HG03066 (cell line): ENCODE measurements around the gene XRRA1.
"Not testable (repeated sequence)": the region's sequence is repeated elsewhere in the genome, so short reads cannot be mapped to it uniquely, and the experiment has no call there.

ENCODE experiments used
- ATAC-seq: cut with Tn5 transposase; IDR thresholded peaks from one replicate; pipeline ENCODE4 v1.9.1; 2021; ENCODE audit warnings: low read depth; ENCODE audit not compliant: unreplicated experiment

XRRA1 gene

GRCh38 chr11:74948898-74949752 is at the start of gene XRRA1, which contains the start of gene SPCS2:
Gene XRRA1 (minus strand): TSS chr11:74949091. CDS start chr11:74940878, 8,213 bp downstream.
Gene SPCS2 (plus strand): TSS chr11:74949266. CDS start chr11:74949286, 20 bp downstream.
- ATAC-seq: peak; percentile 87

- no peak for ATAC-seq
Observed at GRCh38 chr11:74992852-74993251, 44.0 kb upstream of the XRRA1 start.

DNA sequence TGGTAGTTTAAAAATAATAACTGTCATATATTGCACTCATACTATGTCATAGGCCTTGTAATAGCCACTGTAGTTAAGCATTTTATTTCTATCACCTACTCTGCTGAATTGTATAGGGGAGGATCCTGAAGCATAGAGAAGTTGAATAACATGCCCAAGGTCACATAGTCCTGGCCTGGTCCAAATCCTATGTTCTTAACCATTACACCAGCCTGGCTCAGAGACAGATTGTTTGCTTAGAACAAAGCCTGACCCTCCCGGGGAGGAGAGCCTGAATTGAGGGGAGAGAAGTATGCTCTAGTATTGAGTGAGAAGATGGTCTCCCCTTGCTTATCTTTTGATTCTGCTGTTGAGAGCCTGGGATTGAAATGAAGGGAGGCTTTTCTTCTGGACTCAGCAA is 42.0 kb upstream of the XRRA1 start:
- ATAC-seq: no peak

- ATAC-seq: not testable (repeated sequence)
Observed at GRCh38 chr11:74990150-74990549, 41.3 kb upstream of the XRRA1 start.

GRCh38 chr11:74989260-74989638 is 40.4 kb upstream of the XRRA1 start:
- peak; percentile 2 for ATAC-seq

DNA sequence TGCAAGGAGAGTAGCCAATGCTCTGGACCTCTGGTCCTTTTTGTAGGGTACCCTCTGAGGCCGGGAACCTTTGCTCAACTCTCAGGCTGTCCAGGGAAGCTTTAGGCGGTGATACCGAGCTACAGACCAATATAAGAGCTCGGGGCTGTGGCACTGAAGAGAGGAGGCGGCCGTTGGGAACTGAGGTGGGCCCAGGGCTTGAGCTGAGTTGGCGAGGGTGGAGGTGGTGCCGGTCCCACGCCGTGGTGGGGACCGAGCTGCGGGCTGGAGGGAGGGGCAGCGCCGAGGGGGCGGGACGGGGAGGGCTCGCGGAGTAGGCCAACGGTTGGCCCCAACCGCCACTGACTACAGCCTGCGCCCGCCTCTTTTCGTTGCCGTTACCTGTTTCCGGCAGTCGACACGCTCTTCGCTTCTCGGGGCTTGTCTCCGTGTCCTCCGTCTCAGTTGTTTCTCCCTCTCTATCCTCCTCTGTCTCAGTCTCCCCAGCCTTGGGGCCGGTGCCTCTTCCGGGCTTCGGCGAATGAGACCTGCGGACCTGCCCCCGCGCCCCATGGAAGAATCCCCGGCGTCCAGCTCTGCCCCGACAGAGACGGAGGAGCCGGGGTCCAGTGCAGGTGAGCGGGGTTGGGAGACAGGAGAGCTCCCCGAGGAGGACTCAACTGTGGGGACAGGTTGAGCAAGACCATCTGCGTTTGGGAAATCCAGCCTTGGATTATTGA is 39.8 kb upstream of the XRRA1 start, which contains the start of gene NEU3:
Gene NEU3 (plus strand): TSS at position 393 of the 719 bp plus-strand sequence. CDS start 128 bp downstream, at position 521.
- peak; percentile 81 for ATAC-seq

- no peak for ATAC-seq
Observed at GRCh38 chr11:74984730-74985129, 35.8 kb upstream of the XRRA1 start.

DNA sequence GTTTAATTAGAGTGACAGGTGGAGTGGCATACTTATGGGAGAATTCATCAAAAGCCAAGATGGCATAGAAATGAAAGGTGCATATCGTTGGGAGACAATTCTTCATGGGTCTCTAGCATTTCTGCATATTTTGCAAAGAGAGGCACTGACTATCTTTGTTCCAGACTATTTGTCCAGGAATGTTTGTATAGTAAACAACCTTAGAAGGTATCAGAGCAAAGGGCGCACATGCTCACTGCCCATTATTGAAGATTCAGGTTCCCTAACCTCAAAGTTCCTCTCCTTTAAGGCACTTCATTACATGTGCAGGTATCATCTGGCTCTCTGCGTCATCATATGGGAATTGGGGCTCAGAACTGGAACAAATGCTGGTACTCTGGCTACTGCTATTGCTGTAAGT is 35.2 kb upstream of the XRRA1 start:
- no peak for ATAC-seq

- ATAC-seq: no peak
Observed at GRCh38 chr11:74981888-74982287, 33.0 kb upstream of the XRRA1 start.

DNA sequence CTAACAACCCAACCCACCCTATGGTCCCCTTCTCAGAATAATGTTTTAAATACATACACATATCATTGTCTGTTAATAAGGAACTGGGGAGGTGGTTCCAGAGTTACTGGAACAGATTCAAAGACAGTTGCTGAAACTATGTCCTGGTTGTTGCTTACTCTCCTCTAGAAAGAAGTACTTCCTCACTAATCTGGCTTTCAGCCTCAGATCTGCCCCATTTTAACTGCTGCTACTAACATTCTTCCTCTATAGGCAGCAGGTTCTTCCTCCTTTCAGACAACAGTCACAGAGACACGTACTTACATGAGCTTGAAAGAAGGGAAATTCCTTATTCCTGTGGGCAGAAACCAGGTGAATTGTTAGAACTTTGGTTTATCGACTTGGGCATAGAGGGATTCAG is 31.7 kb upstream of the XRRA1 start:
- no peak for ATAC-seq

- ATAC-seq: no peak
Observed at GRCh38 chr11:74978041-74978440, 29.1 kb upstream of the XRRA1 start.

- ATAC-seq: no peak
Observed at GRCh38 chr11:74971424-74971823, 22.5 kb upstream of the XRRA1 start.

DNA sequence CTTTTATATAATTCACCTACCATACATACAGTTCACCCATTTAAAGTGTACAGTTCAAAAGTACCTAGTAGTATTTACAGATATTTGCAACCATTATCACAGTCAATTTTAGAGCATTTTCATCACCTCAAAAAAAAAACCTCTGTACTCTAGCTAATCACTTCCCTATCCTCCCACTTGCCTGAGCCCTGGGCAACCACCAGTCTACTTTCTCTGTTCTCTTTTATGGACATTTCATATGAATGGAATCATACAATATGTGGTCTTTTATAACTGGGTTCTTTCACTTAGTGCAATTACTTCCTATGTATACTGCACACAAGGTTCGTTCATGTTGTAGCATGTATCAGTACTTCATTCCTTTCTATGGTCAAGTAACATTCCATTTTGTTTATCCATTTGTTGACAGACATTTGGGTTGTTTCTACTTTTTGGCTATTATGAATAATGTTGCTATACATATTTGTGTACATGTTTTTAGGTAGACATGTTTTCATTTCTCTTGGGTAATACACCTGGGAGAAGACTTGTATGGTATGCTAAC is 22.0 kb upstream of the XRRA1 start:
- ATAC-seq: no peak

DNA sequence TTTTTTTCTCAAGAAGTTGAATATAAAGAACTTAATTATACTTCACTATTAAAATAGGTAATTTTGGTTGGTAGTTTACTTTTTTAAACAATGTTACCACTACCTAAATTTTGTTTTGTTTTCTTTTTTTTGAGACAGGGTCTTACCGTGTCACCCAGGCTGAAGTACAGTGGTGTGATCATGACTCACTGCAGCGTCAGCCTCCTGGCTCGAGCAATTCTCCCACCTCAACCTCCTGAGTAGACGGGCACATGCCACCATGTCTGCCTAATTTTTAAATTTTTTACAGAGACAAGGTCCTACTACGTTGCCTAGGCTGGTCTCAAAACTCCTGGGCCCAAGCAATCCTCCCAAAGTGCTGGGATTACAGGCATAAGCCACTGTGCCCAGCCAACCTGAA is 17.8 kb upstream of the XRRA1 start:
- ATAC-seq: no peak

- not testable (repeated sequence) for ATAC-seq
Observed at GRCh38 chr11:74960128-74960527, 11.2 kb upstream of the XRRA1 start.

GRCh38 chr11:74957937-74958629 is 9.2 kb upstream of the XRRA1 start:
- ATAC-seq: no peak

GRCh38 chr11:74956397-74957015 is 7.6 kb upstream of the XRRA1 start:
- ATAC-seq: no peak

GRCh38 chr11:74954199-74954598 is 5.3 kb upstream of the XRRA1 start:
- no peak for ATAC-seq

DNA sequence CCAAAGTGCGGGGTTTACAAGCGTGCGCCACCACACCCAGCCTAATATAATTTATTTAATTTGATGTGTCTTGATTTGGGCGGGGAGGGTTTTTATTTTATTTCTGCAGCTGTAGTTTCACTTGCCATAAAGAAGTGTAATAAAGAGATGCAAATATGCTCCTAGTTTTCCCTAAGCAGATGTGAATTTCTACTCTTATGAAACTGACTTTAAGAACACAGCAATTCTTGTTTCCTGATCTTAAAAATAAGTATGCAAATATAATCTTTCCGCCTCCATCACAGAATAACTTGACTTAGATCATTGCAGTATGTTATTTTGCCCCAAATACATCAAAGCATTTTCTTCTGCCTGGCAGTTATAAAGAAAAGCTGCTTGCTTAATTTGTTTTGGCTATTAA is 4.6 kb upstream of the XRRA1 start:
- ATAC-seq: no peak

- ATAC-seq: no peak
Observed at GRCh38 chr11:74952752-74953151, 3.9 kb upstream of the XRRA1 start.
